ENCODE measurements around the gene CBY2. TPM values are rescaled to one million over a fixed set of nuclear protein-coding genes. Genes with fewer than 3 reads are reported as not detected.

The CBY2 gene
- total RNA-seq, 6 experiments from 2014 or later: not detected

DNA sequence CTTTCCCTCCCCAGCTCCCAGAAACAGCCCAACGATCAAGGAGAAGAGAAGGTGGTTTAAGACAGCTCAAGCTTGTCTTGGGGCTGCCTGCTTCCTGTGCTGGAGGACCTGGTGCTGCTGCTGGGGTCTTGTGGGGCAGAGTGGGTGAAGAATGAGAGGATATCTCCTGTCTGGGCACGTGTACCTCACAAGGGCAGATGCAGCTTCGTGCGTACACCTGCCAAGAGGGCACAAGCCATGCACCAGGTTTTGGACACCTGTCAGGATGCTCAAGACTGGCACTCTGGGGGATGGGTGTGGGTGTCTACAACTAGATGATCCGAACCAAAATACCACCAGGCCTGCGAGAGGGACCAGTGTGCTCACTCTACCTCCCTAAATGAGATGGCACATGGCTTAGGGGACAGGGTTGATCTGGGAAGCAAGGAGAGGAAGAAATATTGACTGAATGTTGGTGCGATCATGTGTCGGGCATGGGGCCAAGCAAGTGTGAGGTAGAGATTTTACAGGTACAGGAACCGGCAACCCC lies 2.2 kb downstream of the CBY2 start:
- Mint-ChIP-seq H3K4me3 (no peak overlapping the region), H3K36me3 (ENCODE audit: low read depth) (no peaks in the 10 kb centered on the region), H3K9me3 (no peaks in the 10 kb centered on the region), H3K4me1 (ENCODE audit: low read depth) (no peaks in the 10 kb centered on the region), H3K27ac (no peak overlapping the region), H3K27me3 (ENCODE audit: insufficient read depth) (peaks cover 5% of the 10 kb centered on the region; the same call in 1 of the 2 replicates)
- no peak for DNase-seq
- TF ChIP-seq, protein P1, sequence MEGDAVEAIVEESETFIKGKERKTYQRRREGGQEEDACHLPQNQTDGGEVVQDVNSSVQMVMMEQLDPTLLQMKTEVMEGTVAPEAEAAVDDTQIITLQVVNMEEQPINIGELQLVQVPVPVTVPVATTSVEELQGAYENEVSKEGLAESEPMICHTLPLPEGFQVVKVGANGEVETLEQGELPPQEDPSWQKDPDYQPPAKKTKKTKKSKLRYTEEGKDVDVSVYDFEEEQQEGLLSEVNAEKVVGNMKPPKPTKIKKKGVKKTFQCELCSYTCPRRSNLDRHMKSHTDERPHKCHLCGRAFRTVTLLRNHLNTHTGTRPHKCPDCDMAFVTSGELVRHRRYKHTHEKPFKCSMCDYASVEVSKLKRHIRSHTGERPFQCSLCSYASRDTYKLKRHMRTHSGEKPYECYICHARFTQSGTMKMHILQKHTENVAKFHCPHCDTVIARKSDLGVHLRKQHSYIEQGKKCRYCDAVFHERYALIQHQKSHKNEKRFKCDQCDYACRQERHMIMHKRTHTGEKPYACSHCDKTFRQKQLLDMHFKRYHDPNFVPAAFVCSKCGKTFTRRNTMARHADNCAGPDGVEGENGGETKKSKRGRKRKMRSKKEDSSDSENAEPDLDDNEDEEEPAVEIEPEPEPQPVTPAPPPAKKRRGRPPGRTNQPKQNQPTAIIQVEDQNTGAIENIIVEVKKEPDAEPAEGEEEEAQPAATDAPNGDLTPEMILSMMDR (IDR thresholded peaks at IDR 0.05): no peak

DNA sequence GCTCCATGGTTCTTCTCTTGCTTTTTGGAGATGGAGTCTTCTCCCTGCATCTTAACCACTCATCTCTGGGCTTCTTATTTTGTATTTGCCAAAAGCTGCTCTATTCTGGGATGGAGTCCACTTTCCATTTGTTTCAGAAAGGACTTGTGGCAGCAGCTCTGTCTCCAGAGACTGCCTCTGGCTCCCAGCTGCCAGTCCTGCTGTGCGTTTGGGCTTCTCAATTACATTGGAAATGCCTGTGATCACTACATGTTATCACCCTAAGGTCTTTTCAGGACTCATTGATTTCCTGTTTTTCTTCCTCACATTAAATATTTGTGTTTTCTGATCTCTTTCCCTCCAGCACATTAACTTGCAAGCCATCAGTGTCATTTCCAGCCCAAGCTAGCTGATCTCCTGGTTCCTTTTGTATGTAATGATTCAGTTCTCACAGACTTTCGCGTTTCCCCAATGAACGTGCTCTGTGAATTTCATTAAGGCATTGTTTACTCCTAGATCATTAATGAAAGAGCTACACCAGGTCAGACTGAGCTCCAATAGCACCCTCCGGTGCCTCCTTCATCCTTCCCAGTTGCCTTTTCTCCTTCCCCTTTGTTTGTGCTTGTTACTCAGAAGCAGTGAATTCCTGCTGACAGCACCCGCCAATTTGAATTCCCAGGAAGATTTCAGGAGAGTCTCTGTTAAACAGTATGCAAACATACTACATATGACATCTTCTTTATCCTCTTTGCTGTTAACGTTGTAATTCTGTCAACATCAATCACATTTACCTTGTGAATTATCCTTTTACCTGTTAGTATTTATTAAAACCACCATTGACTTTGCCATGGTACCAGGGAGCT lies 3.0 kb downstream of the CBY2 start:
- no peak for DNase-seq
- Mint-ChIP-seq H3K27ac (no peak overlapping the region), H3K36me3 (ENCODE audit: low read depth) (no peaks in the 10 kb centered on the region), H3K4me3 (no peak overlapping the region), H3K27me3 (ENCODE audit: insufficient read depth) (peaks cover 7% of the 10 kb centered on the region; the same call in 1 of the 2 replicates), H3K4me1 (ENCODE audit: low read depth) (no peaks in the 10 kb centered on the region), H3K9me3 (no peaks in the 10 kb centered on the region)
- TF ChIP-seq, protein P1 (IDR thresholded peaks at IDR 0.05): no peak

DNA sequence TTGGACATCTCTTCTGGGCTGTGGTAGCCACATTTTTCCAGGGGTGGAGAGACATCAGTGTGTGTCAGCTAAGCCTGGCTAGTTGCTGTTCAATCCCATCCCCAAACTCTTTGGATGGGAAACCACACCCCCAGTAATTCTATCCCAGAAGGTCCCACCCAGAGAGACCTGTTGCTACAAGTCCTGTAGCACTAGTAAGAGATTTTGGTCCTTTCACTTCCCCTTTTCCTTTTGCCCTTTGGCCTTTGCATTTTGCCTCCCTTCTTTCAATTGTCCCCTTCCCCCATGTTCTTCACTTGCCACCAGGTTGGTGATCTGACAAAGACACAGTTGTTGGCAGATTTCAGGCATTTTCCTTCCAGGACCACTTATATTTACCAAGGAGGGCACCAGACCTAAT lies 3.8 kb downstream of the CBY2 start:
- Mint-ChIP-seq H3K4me1 (ENCODE audit: low read depth) (no peaks in the 10 kb centered on the region), H3K36me3 (ENCODE audit: low read depth) (no peaks in the 10 kb centered on the region), H3K9me3 (no peaks in the 10 kb centered on the region), H3K27me3 (ENCODE audit: insufficient read depth) (peaks cover 7% of the 10 kb centered on the region; the same call in 1 of the 2 replicates), H3K27ac (no peak overlapping the region), H3K4me3 (no peak overlapping the region)
- DNase-seq: no peak
- TF ChIP-seq, protein P1 (IDR thresholded peaks at IDR 0.05): no peak

DNA sequence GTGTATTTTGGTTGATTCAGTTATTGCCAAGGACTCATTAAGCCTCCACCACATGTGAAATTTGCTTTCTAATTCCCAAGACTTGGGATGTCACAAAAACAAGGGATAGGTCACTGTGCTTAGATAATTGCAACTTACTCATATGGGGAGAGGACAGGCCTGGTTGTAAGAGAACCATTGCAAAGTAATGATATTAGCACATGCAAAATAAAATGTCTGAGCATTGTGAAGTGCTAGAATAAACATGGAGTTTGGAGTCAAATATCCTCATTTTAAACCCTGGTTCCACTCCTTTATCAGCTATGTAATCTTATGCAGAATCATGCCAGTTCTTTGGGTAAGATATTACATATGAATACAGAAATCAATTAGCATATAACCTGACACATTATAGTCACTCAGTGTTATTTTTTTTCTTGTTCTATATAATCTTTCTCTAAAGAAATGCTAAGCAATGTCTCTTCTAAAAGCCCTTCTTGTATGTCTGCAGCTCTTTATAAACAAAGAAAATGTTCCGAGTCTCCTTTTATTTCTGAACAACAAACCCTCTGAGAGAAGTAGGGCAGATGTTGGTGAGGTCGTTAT lies 5.5 kb downstream of the CBY2 start:
- peaks cover 7% of the 10 kb centered on the region; the same call in 1 of the 2 replicates for H3K27me3 Mint-ChIP-seq (ENCODE audit: insufficient read depth)

DNA sequence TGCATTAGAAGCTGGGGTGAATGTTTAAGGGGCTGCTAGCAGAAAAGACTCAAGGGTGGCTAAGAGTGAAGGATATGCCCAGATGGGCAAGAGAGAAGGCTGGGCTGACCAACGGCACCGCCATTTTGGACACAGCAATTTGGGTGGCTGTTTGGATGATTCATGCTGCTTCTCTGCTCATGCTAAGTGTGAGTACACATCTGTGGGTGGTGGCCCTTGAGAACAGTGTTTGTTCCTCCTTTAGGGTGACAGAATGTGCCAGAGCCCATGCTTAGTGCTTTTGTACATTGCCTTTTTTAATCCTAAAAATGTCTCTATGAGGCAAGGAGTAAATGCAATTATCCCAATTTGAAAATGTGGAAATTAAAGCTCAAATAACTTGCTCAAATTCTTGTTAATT lies 9.8 kb downstream of the CBY2 start:
- H3K36me3 Mint-ChIP-seq (ENCODE audit: low read depth): no peaks in the 10 kb centered on the region
- no peaks in the 10 kb centered on the region for H3K4me1 Mint-ChIP-seq (ENCODE audit: low read depth)
- TF ChIP-seq, protein P1 (IDR thresholded peaks at IDR 0.05): no peak

More for the DNA sequence above, 5.5 kb downstream of the CBY2 start:
- no peak overlapping the region for H3K4me3 Mint-ChIP-seq
- H3K4me1 Mint-ChIP-seq (ENCODE audit: low read depth): no peaks in the 10 kb centered on the region
- no peaks in the 10 kb centered on the region for H3K9me3 Mint-ChIP-seq
- H3K27ac Mint-ChIP-seq: no peak overlapping the region
- H3K36me3 Mint-ChIP-seq (ENCODE audit: low read depth): no peaks in the 10 kb centered on the region
- no peak for DNase-seq
- TF ChIP-seq, protein P1 (IDR thresholded peaks at IDR 0.05): no peak

More for the DNA sequence above, 9.8 kb downstream of the CBY2 start:
- Mint-ChIP-seq H3K27me3 (ENCODE audit: insufficient read depth) (peaks cover 9% of the 10 kb centered on the region; the same call in 1 of the 2 replicates), H3K9me3 (no peaks in the 10 kb centered on the region), H3K4me3 (no peak overlapping the region), H3K27ac (no peak overlapping the region)
- DNase-seq: no peak
